H1 (cell line): ENCODE data around the gene SLC38A10. TPM values are rescaled to one million over a fixed set of nuclear protein-coding genes. Genes with fewer than 3 reads are reported as not detected.

Experiments used
- CBX8 ChIP-seq: fragments of 300-800, 300-1000 bp; sonication (generic); IDR thresholded peaks from 2 replicates; pipeline ENCODE4 v1.7.1; 2016; ENCODE audit warnings: low read depth, low read length, borderline replicate concordance
- CEBPB ChIP-seq: IDR thresholded peaks from 2 replicates; pipeline ENCODE4 v1.6.1; 2012; ENCODE audit warnings: low read depth, low read length
- CHD1 ChIP-seq: IDR thresholded peaks from 2 replicates; pipeline ENCODE4 v1.6.1; 2012; ENCODE audit warnings: low read depth, low read length, improper control_type of control experiment
- CTBP2 ChIP-seq: IDR thresholded peaks from 2 replicates; pipeline ENCODE4 v1.7.0; 2011; ENCODE audit warnings: borderline replicate concordance, mild to moderate bottlenecking, moderate library complexity, mixed read lengths, low read length; ENCODE audit not compliant: insufficient read depth, insufficient read length
- HDAC2 ChIP-seq, 2 experiments: fragments of 300-600 bp in 1 of 2; sonication (generic) in 1 of 2; IDR thresholded peaks; 2 replicates each; pipeline ENCODE4 v1.6.1; 2011 to 2012; ENCODE audit warnings: low read depth in 2 of 2, low read length in 2 of 2, mild to moderate bottlenecking in 2 of 2, moderate library complexity in 2 of 2, borderline replicate concordance in 1 of 2, inconsistent platforms in 1 of 2
- HDAC6 ChIP-seq: IDR thresholded peaks from one replicate; pipeline ENCODE4 v1.7.1; 2012; ENCODE audit warnings: low read depth, mild to moderate bottlenecking, inconsistent platforms, low read length, moderate library complexity
- JUND ChIP-seq: IDR thresholded peaks from 2 replicates; pipeline ENCODE4 v1.6.1; 2011; ENCODE audit warnings: mild to moderate bottlenecking, improper control_type of control experiment, low read length
- NRF1 ChIP-seq: IDR thresholded peaks from 2 replicates; pipeline ENCODE4 v1.6.1; 2011; ENCODE audit warnings: mild to moderate bottlenecking, low read depth, low read length, improper control_type of control experiment
- PHF8 ChIP-seq: fragments of 200-600 bp; sonication (generic); conservative IDR thresholded peaks from 2 replicates; pipeline ENCODE4 v1.7.1; 2012; ENCODE audit warnings: low read depth, mild to moderate bottlenecking, inconsistent platforms, low read length, moderate library complexity
- POU5F1 ChIP-seq: IDR thresholded peaks from 2 replicates; pipeline ENCODE4 v1.6.1; 2011; ENCODE audit warnings: low read depth, mild to moderate bottlenecking, low read length, moderate library complexity
- SIRT6 ChIP-seq: IDR thresholded peaks from one replicate; pipeline ENCODE4 v1.7.1; 2012; ENCODE audit warnings: low read length, inconsistent platforms
- SP2 ChIP-seq: IDR thresholded peaks from 2 replicates; pipeline ENCODE4 v1.6.1; 2012; ENCODE audit warnings: mild to moderate bottlenecking, low read length, inconsistent platforms
- TAF7 ChIP-seq: optimal IDR thresholded peaks from 2 replicates; pipeline ENCODE3; 2011; ENCODE audit warnings: low read depth, mild to moderate bottlenecking, inconsistent platforms, low read length, moderate library complexity, borderline replicate concordance
- TBP ChIP-seq: IDR thresholded peaks from 2 replicates; pipeline ENCODE4 v1.6.1; 2011; ENCODE audit warnings: low read depth, low read length, improper control_type of control experiment
- YY1 ChIP-seq: IDR thresholded peaks from 2 replicates; pipeline ENCODE4 v1.6.1; 2011; ENCODE audit warnings: low read depth, mild to moderate bottlenecking, low read length
- polyA plus RNA-seq, 7 experiments: library from polyadenylated mRNA; depleted of rRNA in 3 of 7; stranded (reverse) in 5 of 7; unstranded in 2 of 7; fragments of >200 nt in 5 of 7; fragments of 200-250 nt in 2 of 7; gene quantifications; 1 replicate in 5 of 7; 2 replicates in 1 of 7; 4 replicates in 1 of 7; pipeline versions ENCODE4 v1.2.1 to v1.2.3, GENCODE V29; 2011 to 2013; ENCODE audit warnings: missing spikeins in 2 of 7, mixed read lengths in 2 of 7
- total RNA-seq: library from RNA; stranded (reverse); fragmentation: NEBNext Ultra II Directional; extraction: Animal tissue kit (Norgen Biotek cat#: 25700); gene quantifications from 2 replicates; pipeline ENCODE4 v1.2.1, GENCODE V29; 2021
- TF ChIP-seq, protein P1 (sequence below), 3 experiments: IDR thresholded peaks; 1 replicate in 2 of 3; 2 replicates in 1 of 3; pipeline versions ENCODE4 v1.5.1 to v1.6.1; 2011; ENCODE audit warnings: low read length in 3 of 3, mild to moderate bottlenecking in 3 of 3, inconsistent platforms in 2 of 3, low read depth in 1 of 3, moderate library complexity in 1 of 3; ENCODE audit not compliant: insufficient read depth in 1 of 3; ENCODE audit errors: control extremely low read depth in 1 of 3

Gene SLC38A10
- total and polyA plus RNA-seq, 2 of the 8 experiments (the other 6 are each of a cell fraction or from before 2014, with no cell fraction given), result 26.4 to 41.0 TPM

DNA sequence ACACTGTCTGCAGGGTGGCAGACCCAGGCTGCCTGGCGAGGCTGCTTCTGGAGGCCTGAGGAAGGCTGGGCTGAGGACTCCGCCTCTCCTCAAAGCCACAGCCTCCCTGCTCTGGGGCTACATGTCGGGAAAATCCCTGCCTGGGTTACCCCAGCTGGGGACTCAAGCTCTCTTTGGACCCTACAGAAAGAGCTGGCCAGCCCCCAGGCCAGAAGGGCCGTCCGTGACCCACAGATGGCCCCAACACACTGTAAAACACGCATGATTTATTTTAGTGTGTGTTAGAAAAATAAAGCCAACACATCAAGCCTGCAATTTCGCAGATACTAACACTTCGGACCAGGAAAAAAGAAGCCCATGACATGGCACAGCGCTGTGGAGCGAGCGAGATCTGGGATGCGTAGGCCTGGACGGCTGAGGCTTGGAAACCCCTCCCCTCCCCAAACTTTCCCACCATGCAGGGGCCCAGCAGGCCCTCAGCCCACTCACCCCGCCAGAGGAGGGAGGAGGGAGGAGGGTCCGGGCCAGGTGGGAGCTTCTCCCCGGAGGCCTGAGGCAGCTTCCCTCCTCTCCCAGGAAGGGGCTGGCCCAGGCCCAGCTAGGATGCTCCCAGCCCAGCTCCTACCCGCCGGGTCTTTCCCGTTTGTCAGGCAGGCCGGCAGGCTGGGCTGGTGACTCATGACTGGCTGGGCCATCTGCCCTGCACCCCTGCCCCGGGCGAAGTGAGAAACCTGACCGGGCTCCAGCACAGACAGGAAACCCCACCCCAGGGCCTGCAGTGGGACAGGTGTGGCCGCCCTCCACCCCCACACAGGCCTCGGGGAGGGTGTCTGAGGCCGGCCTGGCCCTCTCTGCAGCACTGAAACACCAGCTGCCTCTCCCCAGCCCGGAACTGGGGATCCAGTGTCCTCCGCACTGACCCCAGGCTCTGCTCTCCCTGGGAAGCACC, 34.1 kb upstream of the SLC38A10 start (continued):
- TF ChIP-seq HDAC2 (IDR thresholded peaks at IDR 0.05; ENCODE audit: borderline replicate concordance in 1 of 2, low read depth in 2 of 2, low read length in 2 of 2), result no peak
- no peak for TF ChIP-seq YY1
- peak; percentile 53; the same call in 1 of the 2 replicates for TF ChIP-seq TBP
- no peak for TF ChIP-seq POU5F1
- no peak for TF ChIP-seq HDAC6
- TF ChIP-seq CEBPB, result no peak
- TF ChIP-seq SIRT6, result no peak
- peak; percentile 76 for TF ChIP-seq JUND
- no peak for TF ChIP-seq TAF7
- no peak for TF ChIP-seq SP2
- TF ChIP-seq, protein P1, sequence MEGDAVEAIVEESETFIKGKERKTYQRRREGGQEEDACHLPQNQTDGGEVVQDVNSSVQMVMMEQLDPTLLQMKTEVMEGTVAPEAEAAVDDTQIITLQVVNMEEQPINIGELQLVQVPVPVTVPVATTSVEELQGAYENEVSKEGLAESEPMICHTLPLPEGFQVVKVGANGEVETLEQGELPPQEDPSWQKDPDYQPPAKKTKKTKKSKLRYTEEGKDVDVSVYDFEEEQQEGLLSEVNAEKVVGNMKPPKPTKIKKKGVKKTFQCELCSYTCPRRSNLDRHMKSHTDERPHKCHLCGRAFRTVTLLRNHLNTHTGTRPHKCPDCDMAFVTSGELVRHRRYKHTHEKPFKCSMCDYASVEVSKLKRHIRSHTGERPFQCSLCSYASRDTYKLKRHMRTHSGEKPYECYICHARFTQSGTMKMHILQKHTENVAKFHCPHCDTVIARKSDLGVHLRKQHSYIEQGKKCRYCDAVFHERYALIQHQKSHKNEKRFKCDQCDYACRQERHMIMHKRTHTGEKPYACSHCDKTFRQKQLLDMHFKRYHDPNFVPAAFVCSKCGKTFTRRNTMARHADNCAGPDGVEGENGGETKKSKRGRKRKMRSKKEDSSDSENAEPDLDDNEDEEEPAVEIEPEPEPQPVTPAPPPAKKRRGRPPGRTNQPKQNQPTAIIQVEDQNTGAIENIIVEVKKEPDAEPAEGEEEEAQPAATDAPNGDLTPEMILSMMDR (IDR thresholded peaks at IDR 0.05; ENCODE audit: control extremely low read depth in 1 of 3, insufficient read depth in 1 of 3, low read depth in 1 of 3, low read length in 3 of 3), result no peak
- TF ChIP-seq PHF8, result no peak
- no peak for TF ChIP-seq NRF1
- no peak for TF ChIP-seq CTBP2
- no peak for TF ChIP-seq CHD1
- TF ChIP-seq CBX8, result no peak
